Neuronal stem cell (in vitro differentiated cells): Measurements from ENCODE around the gene CD72.
A peak's percentile ranks its signal among the peaks of the same experiment; 100 is the strongest.

ENCODE experiments used
- DNase-seq: peaks from one replicate; pipeline ENCODE4 v3.0.0-alpha.2; 2013; ENCODE audit warnings: low spot score
- H2AFZ ChIP-seq: one replicate; pipeline ENCODE4 v1.6.1; 2013; ENCODE audit warnings: mild to moderate bottlenecking, low read length, inconsistent platforms
- H2AK5ac ChIP-seq: 2 replicates; pipeline ENCODE4 v1.6.1; 2013; ENCODE audit warnings: low read depth, mild to moderate bottlenecking, inconsistent platforms, low read length, moderate library complexity, mixed read lengths
- H2BK120ac ChIP-seq: 2 replicates; pipeline ENCODE4 v1.6.1; 2013; ENCODE audit warnings: low read depth, mild to moderate bottlenecking, inconsistent platforms, low read length, moderate library complexity, mixed read lengths
- H2BK12ac ChIP-seq: one replicate; pipeline ENCODE4 v1.6.1; 2013; ENCODE audit warnings: low read length, inconsistent platforms
- H2BK15ac ChIP-seq: 2 replicates; pipeline ENCODE4 v1.6.1; 2013; ENCODE audit warnings: mild to moderate bottlenecking, low read length, inconsistent platforms, mixed read lengths
- H2BK5ac ChIP-seq: one replicate; pipeline ENCODE4 v1.6.1; 2013; ENCODE audit warnings: inconsistent platforms, mild to moderate bottlenecking, low read length, moderate library complexity
- H3K14ac ChIP-seq: one replicate; pipeline ENCODE4 v1.6.1; 2013; ENCODE audit warnings: low read length, inconsistent platforms
- H3K18ac ChIP-seq: 2 replicates; pipeline ENCODE4 v1.6.1; 2013; ENCODE audit warnings: low read length, inconsistent platforms
- H3K23ac ChIP-seq: 2 replicates; pipeline ENCODE4 v1.6.1; 2013; ENCODE audit warnings: low read depth, mild to moderate bottlenecking, mixed read lengths, low read length, inconsistent platforms; ENCODE audit not compliant: poor library complexity
- H3K27ac ChIP-seq: replicated peaks from 3 replicates; pipeline ENCODE4 v1.5.1; 2013; ENCODE audit warnings: low read length, inconsistent platforms
- H3K27me3 ChIP-seq, 3 experiments: 2 replicates each; pipeline ENCODE4 v1.6.1; 2013; ENCODE audit warnings: low read length in 3 of 3, mild to moderate bottlenecking in 2 of 3, inconsistent platforms in 1 of 3, low read depth in 1 of 3, mixed read lengths in 1 of 3, moderate library complexity in 1 of 3; ENCODE audit not compliant: control insufficient read depth in 3 of 3, insufficient read depth in 3 of 3
- H3K36me3 ChIP-seq, 2 donors: replicated peaks in 1 of 2; 2 replicates each; pipeline ENCODE4 v1.6.1; 2013; ENCODE audit warnings: low read length in 2 of 2; ENCODE audit not compliant: control insufficient read depth in 2 of 2, insufficient read depth in 2 of 2
- H3K4ac ChIP-seq: 2 replicates; pipeline ENCODE4 v1.6.1; 2013; ENCODE audit warnings: inconsistent platforms, mild to moderate bottlenecking, low read length, moderate library complexity
- H3K4me1 ChIP-seq, 2 donors: 1 replicate in 1 of 2; 2 replicates in 1 of 2; pipeline ENCODE4 v1.6.1; 2013; ENCODE audit warnings: low read length in 2 of 2, low read depth in 1 of 2; ENCODE audit not compliant: control insufficient read depth in 2 of 2, insufficient read depth in 1 of 2
- H3K4me2 ChIP-seq: one replicate; pipeline ENCODE4 v1.6.1; 2013; ENCODE audit warnings: mild to moderate bottlenecking, low read length, inconsistent platforms; ENCODE audit not compliant: insufficient read depth, poor library complexity, severe bottlenecking
- H3K4me3 ChIP-seq, 2 donors: 2 replicates each; pipeline ENCODE4 v1.5.1; 2013; ENCODE audit warnings: low read length in 2 of 2, mild to moderate bottlenecking in 2 of 2, inconsistent platforms in 1 of 2, moderate library complexity in 1 of 2
- H3K79me1 ChIP-seq: one replicate; pipeline ENCODE4 v1.6.1; 2013; ENCODE audit warnings: low read depth, mild to moderate bottlenecking, inconsistent platforms, low read length, moderate library complexity
- H3K9ac ChIP-seq: one replicate; pipeline ENCODE4 v1.6.1; 2013; ENCODE audit warnings: mild to moderate bottlenecking, low read depth, low read length, inconsistent platforms; ENCODE audit not compliant: poor library complexity
- H3K9me3 ChIP-seq, 2 donors: replicated peaks in 1 of 2; 2 replicates each; pipeline versions ENCODE3 to v1.6.1; 2013; ENCODE audit warnings: low read length in 2 of 2, mild to moderate bottlenecking in 2 of 2, inconsistent platforms in 1 of 2, low read depth in 1 of 2, mixed read lengths in 1 of 2, moderate library complexity in 1 of 2; ENCODE audit not compliant: control insufficient read depth in 2 of 2, insufficient read depth in 1 of 2
- H4K8ac ChIP-seq: one replicate; pipeline ENCODE4 v1.6.1; 2013; ENCODE audit warnings: low read depth, mild to moderate bottlenecking, inconsistent platforms, low read length, moderate library complexity
- H4K91ac ChIP-seq: one replicate; pipeline ENCODE4 v1.6.1; 2013; ENCODE audit warnings: low read length, low read depth, mild to moderate bottlenecking, inconsistent platforms; ENCODE audit not compliant: poor library complexity
- WGBS, 2 donors: extraction: QIAGEN DNeasy Blood & Tissue Kit; methylation state at CpG; one replicate each; pipeline ENCODE4 v1.1.7; 2013; ENCODE audit warnings: missing lambda C conversion rate in 2 of 2, mixed read lengths in 1 of 2; ENCODE audit not compliant: insufficient read length in 2 of 2, insufficient replicate concordance in 1 of 2; ENCODE audit errors: extremely low coverage in 2 of 2; 5-methylcytosine and 5-hydroxymethylcytosine counted together

Gene CD72

DNA sequence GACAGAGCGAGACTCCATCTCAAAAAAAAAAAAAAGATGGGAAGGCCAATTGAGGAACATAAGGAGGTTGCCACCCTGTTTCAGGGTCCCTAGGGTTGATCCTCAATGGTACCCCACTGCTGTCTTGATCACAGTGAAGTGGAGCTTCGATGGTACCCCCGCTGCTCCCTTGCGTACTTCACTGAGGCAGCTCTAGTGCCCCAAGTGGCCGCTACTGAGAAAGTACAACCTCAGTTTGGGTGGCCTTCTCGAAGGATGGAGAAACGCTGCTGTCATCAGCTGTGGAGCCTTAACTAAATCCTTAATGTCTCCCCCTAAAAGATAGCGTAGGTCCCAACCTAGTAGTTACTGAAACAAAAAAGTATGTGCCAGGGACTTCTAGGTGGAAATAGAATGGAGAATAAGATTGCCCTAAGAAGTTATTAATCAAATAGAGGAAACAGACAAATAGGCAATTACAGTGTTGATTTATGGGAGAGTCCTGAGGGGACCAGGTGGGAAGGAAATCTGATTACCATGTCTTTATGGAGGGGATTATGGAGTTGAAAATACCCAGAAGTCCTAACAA, 6.9 kb downstream of the CD72 start:
- peaks cover 26 to 36% of the 10 kb centered on the region in 2 donors for H3K36me3 ChIP-seq
- H2BK12ac ChIP-seq = no peak overlapping the region
- H2BK15ac ChIP-seq = no peak overlapping the region
- no peak overlapping the region for H3K27ac ChIP-seq
- H2BK5ac ChIP-seq = no peak overlapping the region
- no CpG with 5 or more reads among the region's 8 CpGs for WGBS, 2 donors
- H3K9me3 ChIP-seq = peaks cover 0 to 3% of the 10 kb centered on the region in 2 donors
- no peak overlapping the region for H3K18ac ChIP-seq
- H3K79me1 ChIP-seq = peaks cover 5% of the 10 kb centered on the region
- no peak overlapping the region for H2AFZ ChIP-seq
- no peak overlapping the region for H3K4ac ChIP-seq
- H4K8ac ChIP-seq = no peak overlapping the region
- no peak overlapping the region for H2BK120ac ChIP-seq
- no peak overlapping the region for H3K4me3 ChIP-seq
- peaks cover 0 to 7% of the 10 kb centered on the region in 2 donors for H3K4me1 ChIP-seq
- no peak overlapping the region for H3K4me2 ChIP-seq
- DNase-seq = no peak
- no peak overlapping the region for H3K9ac ChIP-seq
- no peak overlapping the region for H3K23ac ChIP-seq
- no peak overlapping the region for H3K14ac ChIP-seq
- H2AK5ac ChIP-seq = no peak overlapping the region
- peaks cover 2 to 31% (median 15%) of the 10 kb centered on the region in 3 experiments for H3K27me3 ChIP-seq
- no peak overlapping the region for H4K91ac ChIP-seq

DNA sequence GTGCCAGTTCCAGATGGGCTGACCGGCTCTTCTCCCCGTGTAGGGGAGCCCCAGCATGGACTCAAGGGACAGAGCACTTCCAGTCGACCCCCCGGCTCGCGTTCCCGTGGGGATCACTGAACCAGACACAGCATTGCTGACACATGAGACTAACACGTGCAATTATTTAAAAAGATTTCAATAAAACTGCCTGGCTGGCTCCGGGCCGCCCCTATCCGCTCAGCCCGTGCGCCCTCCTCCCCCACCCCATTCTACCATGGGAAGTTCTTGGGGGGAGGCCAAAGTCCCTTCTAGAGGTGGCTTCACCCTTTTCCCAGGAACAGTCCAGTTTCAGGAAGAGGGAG, 8.4 kb downstream of the CD72 start:
- Histone ChIP-seq H2BK12ac (no peak overlapping the region), H2BK15ac (no peak overlapping the region), H3K4me3 (no peak overlapping the region), H3K4me2 (no peak overlapping the region), H3K14ac (no peak overlapping the region), H3K4ac (no peak overlapping the region), H3K36me3 (peaks cover 26 to 36% of the 10 kb centered on the region in 2 donors), H3K4me1 (peaks cover 1 to 8% of the 10 kb centered on the region in 2 donors), H3K27ac (no peak overlapping the region), H3K18ac (no peak overlapping the region), H4K91ac (no peak overlapping the region), H4K8ac (no peak overlapping the region), H2AK5ac (no peak overlapping the region), H2AFZ (no peak overlapping the region), H3K23ac (no peak overlapping the region), H3K79me1 (peaks cover 5% of the 10 kb centered on the region), H3K9ac (no peak overlapping the region), H2BK5ac (no peak overlapping the region), H3K27me3 (peaks cover 0 to 16% (median 0%) of the 10 kb centered on the region in 3 experiments), H2BK120ac (no peak overlapping the region), H3K9me3 (no peaks in the 10 kb centered on the region)
- no CpG with 5 or more reads among the region's 13 CpGs for WGBS, 2 donors
- DNase-seq = no peak

DNA sequence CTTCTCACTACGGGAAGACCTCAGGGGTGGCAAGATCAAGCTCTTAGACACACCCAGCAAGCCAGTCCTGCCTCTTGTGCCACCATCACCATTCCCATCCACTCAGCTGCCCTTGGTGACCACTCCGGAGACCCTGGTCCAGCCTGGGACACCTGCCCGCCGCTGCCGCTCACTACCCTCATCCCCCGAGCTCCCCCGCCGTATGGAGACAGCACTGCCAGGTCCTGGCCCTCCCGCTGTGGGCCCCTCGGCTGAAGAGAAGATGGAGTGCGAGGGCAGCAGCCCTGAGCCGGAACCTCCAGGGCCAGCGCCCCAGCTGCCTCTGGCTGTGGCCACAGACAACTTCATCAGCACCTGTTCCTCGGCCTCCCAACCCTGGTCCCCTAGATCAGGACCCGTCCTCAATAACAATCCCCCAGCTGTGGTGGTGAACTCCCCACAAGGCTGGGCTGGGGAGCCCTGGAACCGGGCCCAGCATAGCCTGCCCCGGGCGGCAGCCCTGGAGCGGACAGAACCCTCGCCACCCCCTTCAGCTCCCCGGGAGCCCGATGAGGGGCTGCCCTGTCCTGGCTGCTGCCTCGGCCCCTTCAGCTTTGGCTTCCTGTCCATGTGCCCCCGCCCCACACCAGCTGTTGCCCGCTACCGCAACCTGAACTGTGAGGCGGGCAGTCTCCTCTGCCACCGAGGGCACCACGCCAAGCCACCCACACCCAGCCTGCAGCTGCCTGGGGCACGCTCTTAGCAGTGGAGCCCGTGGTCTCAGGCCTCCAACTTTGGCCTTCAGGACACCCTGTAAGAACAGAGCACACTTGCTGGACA, 9.0 kb downstream of the CD72 start:
- H3K23ac ChIP-seq = peak overlapping the region; percentile 10
- no peak overlapping the region for H2AK5ac ChIP-seq
- H3K14ac ChIP-seq = no peak overlapping the region
- peaks cover 5 to 8% of the 10 kb centered on the region in 2 donors for H3K4me1 ChIP-seq
- no peak overlapping the region for H3K4me3 ChIP-seq
- H2AFZ ChIP-seq = no peak overlapping the region
- H3K27me3 ChIP-seq = peaks cover 0 to 10% (median 0%) of the 10 kb centered on the region in 3 experiments
- H4K91ac ChIP-seq = no peak overlapping the region
- H3K27ac ChIP-seq = no peak overlapping the region
- H2BK12ac ChIP-seq = no peak overlapping the region
- no peak overlapping the region for H2BK120ac ChIP-seq
- no peak overlapping the region for H3K9ac ChIP-seq
- no peak overlapping the region for H2BK5ac ChIP-seq
- H4K8ac ChIP-seq = no peak overlapping the region
- no peak for DNase-seq
- H2BK15ac ChIP-seq = no peak overlapping the region
- WGBS, 2 donors = no CpG with 5 or more reads among the region's 31 CpGs
- peaks cover 26 to 36% of the 10 kb centered on the region in 2 donors for H3K36me3 ChIP-seq
- H3K9me3 ChIP-seq = no peaks in the 10 kb centered on the region
- no peak overlapping the region for H3K4me2 ChIP-seq
- no peak overlapping the region for H3K18ac ChIP-seq
- H3K79me1 ChIP-seq = peaks cover 5% of the 10 kb centered on the region
- H3K4ac ChIP-seq = no peak overlapping the region

DNA sequence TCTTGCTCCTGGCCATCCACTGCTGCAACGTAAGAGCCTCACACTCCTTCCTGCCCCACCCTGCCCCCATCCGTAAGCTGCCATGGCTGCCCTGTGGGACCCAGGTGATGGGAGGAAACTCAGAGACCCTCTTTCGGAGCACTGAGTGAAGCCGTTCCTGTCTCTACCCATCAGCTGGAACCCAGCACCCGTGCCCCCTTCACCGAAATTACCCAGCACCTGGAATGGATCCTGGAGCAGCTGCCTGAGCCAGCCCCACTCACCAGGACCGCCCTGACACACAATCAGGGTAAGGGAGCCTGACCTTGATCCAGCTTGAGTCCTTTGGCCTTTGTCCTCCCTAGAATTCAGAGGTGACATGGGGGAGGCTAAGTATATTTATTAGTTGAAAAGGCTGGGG, 10.0 kb downstream of the CD72 start:
- no peak overlapping the region for H2BK12ac ChIP-seq
- no peak overlapping the region for H3K18ac ChIP-seq

More for the DNA sequence above, 10.0 kb downstream of the CD72 start:
- Histone ChIP-seq H3K4me2 (no peak overlapping the region), H3K4ac (no peak overlapping the region), H3K4me1 (peaks cover 9% of the 10 kb centered on the region in 2 donors), H4K91ac (no peak overlapping the region), H3K9me3 (no peaks in the 10 kb centered on the region), H3K27ac (no peak overlapping the region), H3K27me3 (peaks cover 0 to 6% (median 0%) of the 10 kb centered on the region in 3 experiments), H3K9ac (no peak overlapping the region), H2BK120ac (no peak overlapping the region), H3K14ac (no peak overlapping the region), H2AK5ac (no peak overlapping the region), H2BK5ac (no peak overlapping the region), H3K4me3 (no peak overlapping the region), H3K36me3 (peaks cover 26 to 36% of the 10 kb centered on the region in 2 donors), H4K8ac (no peak overlapping the region), H2BK15ac (no peak overlapping the region), H3K79me1 (peaks cover 5% of the 10 kb centered on the region), H2AFZ (no peak overlapping the region), H3K23ac (no peak overlapping the region)
- no peak for DNase-seq
- no CpG with 5 or more reads among the region's 7 CpGs for WGBS, 2 donors
